ENCODE measurements around the gene KCTD12. TPM values are rescaled to one million over a fixed set of nuclear protein-coding genes. Genes with fewer than 3 reads are reported as not detected.
"Not testable (repeated sequence)": the region's sequence is repeated elsewhere in the genome, so short reads cannot be mapped to it uniquely, and the experiment has no call there.

Gene KCTD12
- 3.2 and 3.5 TPM in 2 replicates for total RNA-seq (2014; rRNA removed; shearing (Covaris generic))

DNA sequence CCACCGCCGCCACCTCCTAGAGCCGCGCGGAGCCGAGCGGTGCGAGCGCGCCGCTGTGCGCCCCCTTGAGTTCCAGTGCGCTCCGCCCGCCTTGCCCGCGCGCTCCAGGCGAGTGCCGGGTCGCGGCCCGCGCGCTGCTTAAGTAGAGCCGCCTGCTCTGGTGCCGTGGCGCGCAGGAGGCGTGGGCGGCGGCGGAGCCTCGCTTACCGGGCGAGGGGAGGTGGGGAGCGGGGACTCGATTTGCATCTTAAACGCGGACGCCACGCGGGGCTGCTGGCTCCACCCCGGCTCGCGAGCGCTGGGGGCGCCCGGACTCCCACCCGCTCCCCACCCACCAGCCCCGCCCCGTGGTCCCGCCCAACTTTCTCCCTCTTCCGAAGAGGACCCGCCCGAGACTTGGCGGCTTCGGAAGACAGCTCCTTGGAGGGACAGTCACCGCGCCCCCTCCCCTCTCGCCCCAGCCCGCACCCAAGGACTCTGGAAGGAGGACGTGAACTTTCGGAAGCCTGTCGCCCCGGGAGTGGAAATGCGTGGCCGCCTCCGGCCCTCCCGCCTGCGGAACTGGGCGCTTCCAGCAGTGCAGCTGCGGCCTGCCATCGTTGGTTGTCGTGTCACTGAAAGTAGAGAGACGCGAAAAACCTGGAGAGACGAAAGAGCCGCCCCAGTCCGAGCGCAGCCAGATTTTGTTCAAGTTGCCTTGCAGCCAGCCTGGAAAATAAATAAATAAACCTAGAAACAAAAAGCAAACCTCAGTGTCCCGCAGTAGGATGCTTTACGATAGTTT lies at the start of gene KCTD12:
Gene KCTD12 (minus strand): TSS at position 114 of the 784 bp plus-strand sequence. CDS start 257 bp downstream, outside the sequence.
- peak within 1 kb of the TSS; percentile 36 for H3K27ac ChIP-seq
- no peaks in the 10 kb centered on the region for H3K9me3 ChIP-seq (replicated peaks)
- no peaks in the 10 kb centered on the region for H3K36me3 ChIP-seq
- no peaks in the 10 kb centered on the region for H3K4me1 ChIP-seq
- H3K4me3 ChIP-seq = peak within 1 kb of the TSS; percentile 75
- no peaks in the 10 kb centered on the region for H3K27me3 ChIP-seq
- DNase-seq = peak; percentile 69 to 77

DNA sequence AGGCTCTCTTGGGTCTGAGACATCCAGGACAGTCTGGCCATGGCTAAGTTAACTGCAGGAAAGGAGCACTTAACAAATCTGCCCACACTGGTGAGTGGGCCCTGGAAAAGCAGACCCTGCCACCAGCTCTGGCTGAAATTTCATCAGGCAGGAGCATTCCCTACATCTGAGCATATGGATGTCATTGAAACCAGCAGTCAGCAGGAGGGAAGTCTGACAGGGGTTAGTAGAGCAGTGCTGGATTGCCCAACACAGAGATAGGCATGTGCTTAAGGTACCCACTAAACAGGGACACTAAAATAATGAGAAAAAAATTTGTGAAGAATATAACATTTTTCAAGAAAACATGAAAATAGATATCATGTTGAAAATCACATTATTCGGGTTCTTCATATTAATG lies 48.5 kb upstream of the KCTD12 start:
- H3K4me1 ChIP-seq = peaks cover 5% of the 10 kb centered on the region
- no peaks in the 10 kb centered on the region for H3K9me3 ChIP-seq (replicated peaks)
- no peak overlapping the region for H3K4me3 ChIP-seq
- DNase-seq = no peak
- H3K27ac ChIP-seq = no peak overlapping the region
- H3K27me3 ChIP-seq = no peaks in the 10 kb centered on the region
- no peaks in the 10 kb centered on the region for H3K36me3 ChIP-seq

DNA sequence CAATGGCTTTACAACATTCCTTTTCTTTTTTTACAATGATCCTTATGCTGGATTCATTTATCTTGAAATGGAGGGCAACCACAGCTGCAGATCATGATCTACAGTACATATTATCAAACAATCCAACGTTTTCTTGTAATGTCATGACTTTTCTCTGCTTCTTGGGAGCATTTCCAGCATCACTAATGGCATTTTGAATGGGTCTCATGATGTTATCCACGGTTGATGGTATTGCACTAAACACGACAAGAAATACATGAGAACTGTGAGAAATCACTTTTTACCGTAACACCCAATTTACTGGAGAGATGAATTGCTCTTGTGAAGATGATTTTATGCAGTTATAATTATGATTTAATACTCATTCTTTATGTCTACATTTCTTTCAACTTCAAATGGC lies 45.9 kb upstream of the KCTD12 start:
- Histone ChIP-seq H3K4me1 (no peaks in the 10 kb centered on the region; the same call in 1 of the 2 replicates), H3K4me3 (no peak overlapping the region)
- no peak for DNase-seq

DNA sequence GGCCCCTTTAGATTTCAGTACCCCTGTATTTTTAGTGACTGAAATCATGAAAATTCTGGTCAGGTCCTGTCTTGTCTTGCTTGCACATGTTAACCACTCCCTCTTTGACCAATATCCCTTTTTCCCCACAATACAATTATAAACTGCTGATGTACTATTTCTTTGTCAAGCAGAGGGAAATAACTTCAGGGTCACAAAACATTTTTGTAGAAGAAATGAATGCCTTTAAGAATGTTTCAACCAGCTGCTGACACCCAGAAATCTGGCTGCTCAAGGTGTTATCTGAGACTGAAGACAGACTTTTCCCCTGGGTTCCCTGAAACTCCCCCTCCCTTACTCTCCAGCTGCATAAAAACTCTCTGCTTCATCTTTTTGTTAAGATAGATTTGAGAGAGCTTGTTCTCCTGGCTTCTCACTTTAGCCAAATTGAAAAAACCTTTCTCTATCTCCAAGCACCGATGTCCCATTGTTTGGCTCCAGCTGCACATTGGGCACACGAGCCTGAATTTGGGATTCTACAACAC lies 43.7 kb upstream of the KCTD12 start:
- no peaks in the 10 kb centered on the region for H3K9me3 ChIP-seq (replicated peaks)
- no peaks in the 10 kb centered on the region for H3K27me3 ChIP-seq
- no peak overlapping the region for H3K4me3 ChIP-seq

More for the DNA sequence above, 45.9 kb upstream of the KCTD12 start:
- no peaks in the 10 kb centered on the region for H3K36me3 ChIP-seq
- no peaks in the 10 kb centered on the region for H3K9me3 ChIP-seq (replicated peaks)
- H3K27me3 ChIP-seq = no peaks in the 10 kb centered on the region
- no peak overlapping the region for H3K27ac ChIP-seq

DNA sequence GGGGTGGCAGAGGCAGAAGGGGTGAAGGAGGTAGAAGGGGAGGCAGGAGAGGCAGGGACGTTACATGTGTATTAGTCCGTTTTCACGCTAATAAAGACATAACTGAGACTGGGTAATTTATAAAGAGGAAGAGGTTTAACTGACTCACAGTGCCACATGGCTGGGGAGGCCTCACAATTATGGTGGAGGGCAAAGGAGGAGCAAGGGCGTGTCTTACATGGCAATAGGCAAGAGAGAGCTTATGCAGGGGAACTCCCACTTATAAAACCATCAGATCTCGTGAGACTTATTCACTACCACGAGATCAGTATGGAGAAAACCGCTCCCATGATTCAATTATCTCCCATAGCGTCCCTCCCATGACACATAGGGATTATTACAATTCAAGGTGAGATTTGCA lies 43.1 kb upstream of the KCTD12 start:
- H3K27ac ChIP-seq = no peak overlapping the region
- no peaks in the 10 kb centered on the region for H3K4me1 ChIP-seq
- H3K27me3 ChIP-seq = no peaks in the 10 kb centered on the region
- DNase-seq = no peak
- H3K9me3 ChIP-seq (replicated peaks) = no peaks in the 10 kb centered on the region
- H3K36me3 ChIP-seq = no peaks in the 10 kb centered on the region
- H3K4me3 ChIP-seq = no peak overlapping the region

More for the DNA sequence above, 43.7 kb upstream of the KCTD12 start:
- no peaks in the 10 kb centered on the region for H3K4me1 ChIP-seq
- H3K27ac ChIP-seq = no peak overlapping the region
- no peaks in the 10 kb centered on the region for H3K36me3 ChIP-seq
- DNase-seq = no peak

DNA sequence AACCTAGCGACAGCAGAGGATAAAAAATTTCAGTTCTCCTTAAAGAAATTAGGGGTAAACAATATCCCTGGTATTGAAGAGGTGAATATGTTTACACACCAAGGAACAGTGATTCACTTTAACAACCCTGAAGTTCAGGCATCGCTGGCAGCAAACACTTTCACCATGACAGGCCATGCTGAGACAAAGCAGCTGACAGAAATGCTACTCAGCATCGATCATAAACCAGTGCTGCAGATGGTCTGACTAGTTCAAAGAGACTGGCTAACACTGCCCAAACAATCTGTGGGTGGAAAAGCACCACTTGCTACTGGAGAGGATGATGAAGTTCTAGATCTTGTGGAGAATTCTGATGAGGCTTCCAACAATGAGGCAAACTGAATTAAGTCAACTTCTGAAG lies 42.3 kb upstream of the KCTD12 start:
- no peaks in the 10 kb centered on the region for H3K27me3 ChIP-seq
- no peak overlapping the region for H3K4me3 ChIP-seq
- H3K27ac ChIP-seq = no peak overlapping the region
- no peaks in the 10 kb centered on the region for H3K9me3 ChIP-seq (replicated peaks)
- H3K4me1 ChIP-seq = no peaks in the 10 kb centered on the region
- H3K36me3 ChIP-seq = no peaks in the 10 kb centered on the region
- DNase-seq = no peak

DNA sequence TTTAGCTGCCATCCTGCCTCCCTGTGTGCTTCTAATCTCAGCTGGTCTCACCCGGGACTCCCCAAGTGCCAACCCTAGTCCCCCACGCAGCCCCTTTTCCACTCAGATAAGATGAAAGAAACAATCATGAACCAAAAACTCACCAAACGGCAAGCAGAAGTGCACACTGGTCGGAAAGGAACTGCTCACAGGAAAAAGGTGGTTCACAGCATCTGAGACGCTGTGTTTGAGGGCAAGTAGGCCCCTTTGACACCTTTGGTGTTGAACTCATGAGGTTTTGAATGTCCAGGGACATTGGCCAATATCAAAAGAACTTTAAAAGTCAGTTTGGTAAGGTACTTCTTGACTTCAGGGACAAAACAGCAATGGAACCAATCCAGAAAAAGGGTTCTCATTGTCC lies 41.8 kb upstream of the KCTD12 start:
- Histone ChIP-seq H3K27me3 (no peaks in the 10 kb centered on the region), H3K36me3 (no peaks in the 10 kb centered on the region), H3K27ac (no peak overlapping the region), H3K9me3 (replicated peaks) (no peaks in the 10 kb centered on the region), H3K4me1 (no peaks in the 10 kb centered on the region), H3K4me3 (no peak overlapping the region)
- DNase-seq = no peak

DNA sequence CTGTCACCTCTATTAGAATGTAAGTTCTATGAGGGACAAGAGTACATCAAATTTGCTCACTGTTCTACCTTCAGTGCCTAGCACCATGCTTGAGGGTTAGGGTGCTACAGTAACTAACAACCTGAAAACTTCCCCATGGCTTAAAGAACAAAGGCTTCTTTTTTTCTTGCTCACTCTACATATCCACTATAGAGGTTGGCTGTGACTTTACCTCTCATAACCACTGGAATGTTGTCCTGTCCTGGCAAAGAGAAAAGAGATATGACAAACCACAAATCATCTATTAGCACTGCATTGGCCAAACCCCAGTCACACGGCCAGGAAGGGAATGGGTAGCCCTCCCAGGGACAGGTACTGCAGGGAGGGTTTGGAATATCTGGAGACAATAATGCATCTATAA lies 38.9 kb upstream of the KCTD12 start:
- Histone ChIP-seq H3K36me3 (no peaks in the 10 kb centered on the region), H3K27ac (no peak overlapping the region), H3K9me3 (replicated peaks) (no peaks in the 10 kb centered on the region), H3K4me1 (no peaks in the 10 kb centered on the region), H3K4me3 (no peak overlapping the region), H3K27me3 (no peaks in the 10 kb centered on the region)
- DNase-seq = no peak

DNA sequence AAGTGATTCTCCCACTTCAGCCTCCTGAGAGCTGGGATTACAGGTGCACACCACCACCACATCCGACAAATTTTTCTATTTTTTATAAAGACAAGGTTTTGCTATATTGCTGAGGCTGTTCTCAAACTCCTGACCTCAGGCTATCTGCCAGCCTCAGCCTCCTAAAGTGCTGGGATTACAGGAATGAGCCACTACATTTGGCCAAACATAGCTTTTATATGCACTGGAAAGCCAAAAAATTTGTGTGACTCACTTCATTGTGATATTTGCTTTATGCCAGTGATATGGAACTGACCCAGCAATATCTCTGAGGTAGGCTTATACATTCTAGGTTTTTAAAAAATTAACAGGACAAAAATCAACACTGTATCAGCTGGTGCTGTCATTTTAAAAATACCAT lies 35.3 kb upstream of the KCTD12 start:
- no peak overlapping the region for H3K4me3 ChIP-seq
- no peaks in the 10 kb centered on the region for H3K27me3 ChIP-seq
- no peaks in the 10 kb centered on the region for H3K4me1 ChIP-seq
- no peaks in the 10 kb centered on the region for H3K36me3 ChIP-seq
- no peak overlapping the region for H3K27ac ChIP-seq
- DNase-seq = no peak
- no peaks in the 10 kb centered on the region for H3K9me3 ChIP-seq (replicated peaks)

DNA sequence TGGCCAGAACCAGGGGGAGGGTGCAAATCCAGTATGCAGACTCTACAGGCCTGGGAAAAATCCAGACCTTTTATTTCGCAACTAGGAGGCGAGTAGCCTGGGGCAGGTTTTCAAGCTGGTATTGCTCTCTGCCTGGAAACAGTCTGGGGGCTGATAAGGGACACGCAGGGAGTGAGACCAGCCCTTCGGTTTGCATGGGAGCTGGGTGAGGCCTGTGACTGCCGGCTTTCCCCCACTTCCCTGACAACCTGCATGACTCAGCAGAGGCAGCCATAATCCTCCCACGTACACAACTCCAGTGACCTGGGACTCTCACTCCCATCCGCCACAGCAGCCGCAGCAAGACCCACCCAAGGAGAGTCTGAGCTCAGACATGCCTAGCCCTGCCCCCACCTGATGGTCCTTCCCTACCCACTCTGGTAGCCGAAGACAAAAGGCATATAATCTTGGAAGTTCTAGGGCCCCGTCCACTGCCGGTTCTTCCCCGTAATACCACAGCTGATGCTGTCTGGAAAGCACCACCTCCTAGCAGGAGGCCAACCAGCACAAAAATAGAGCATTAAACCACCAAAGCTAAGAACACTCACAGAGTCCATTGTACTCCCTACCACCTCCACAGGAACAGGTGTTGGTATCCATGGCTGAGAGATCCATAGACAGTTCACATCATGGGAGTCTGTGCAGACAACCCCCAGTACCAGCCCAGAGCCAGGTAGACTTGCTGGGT lies 31.7 kb upstream of the KCTD12 start:
- not testable (repeated sequence) for H3K9me3 ChIP-seq (replicated peaks); H3K36me3 ChIP-seq; H3K27me3 ChIP-seq; H3K4me1 ChIP-seq; H3K4me3 ChIP-seq; H3K27ac ChIP-seq
- DNase-seq = peak in 1 of 2 experiments; percentile 14

DNA sequence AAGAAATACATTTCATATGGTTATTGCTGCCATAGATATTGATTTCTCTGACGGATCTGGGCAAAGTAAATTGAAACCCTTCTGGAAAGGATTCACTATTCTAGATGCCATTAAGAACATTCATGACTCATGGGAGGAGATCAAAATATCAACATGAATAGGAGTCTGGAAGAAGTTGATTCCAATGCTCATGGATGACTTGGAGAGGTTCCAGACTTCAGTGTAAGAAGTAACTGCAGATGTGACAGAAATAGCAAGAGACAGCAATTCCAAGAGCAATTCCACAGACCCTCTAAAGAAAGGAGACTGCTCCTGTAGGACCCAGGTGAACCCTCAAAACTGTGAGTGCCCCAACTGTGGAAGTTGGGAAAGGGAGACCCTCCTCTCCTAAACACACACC lies 30.9 kb upstream of the KCTD12 start:
- DNase-seq = no peak
- no peaks in the 10 kb centered on the region for H3K4me1 ChIP-seq

DNA sequence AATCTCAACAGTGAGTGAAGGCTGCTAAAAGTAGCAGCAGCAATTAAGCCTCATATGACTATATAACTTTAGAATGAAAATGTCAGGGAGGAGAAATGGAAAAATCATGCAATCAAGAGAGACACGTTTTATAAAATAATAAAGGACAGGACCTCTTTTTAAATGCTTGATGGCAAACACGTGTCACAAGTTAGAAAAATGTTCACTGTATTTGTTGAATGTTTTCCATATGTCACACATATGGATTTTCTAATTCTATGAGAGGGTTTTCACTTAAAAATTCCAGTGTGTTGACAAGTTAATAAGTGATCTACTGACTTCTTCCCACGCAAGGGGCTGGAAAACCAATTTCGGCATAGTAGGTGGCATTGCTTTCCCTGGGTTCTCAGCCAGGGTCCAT lies 27.7 kb upstream of the KCTD12 start:
- Histone ChIP-seq H3K27me3 (no peaks in the 10 kb centered on the region), H3K9me3 (replicated peaks) (no peaks in the 10 kb centered on the region), H3K36me3 (no peaks in the 10 kb centered on the region), H3K4me1 (no peaks in the 10 kb centered on the region), H3K27ac (no peak overlapping the region), H3K4me3 (no peak overlapping the region)
- DNase-seq = no peak

More for the DNA sequence above, 30.9 kb upstream of the KCTD12 start:
- Histone ChIP-seq H3K36me3 (no peaks in the 10 kb centered on the region), H3K27me3 (no peaks in the 10 kb centered on the region), H3K4me3 (no peak overlapping the region), H3K27ac (no peak overlapping the region), H3K9me3 (replicated peaks) (no peaks in the 10 kb centered on the region)

DNA sequence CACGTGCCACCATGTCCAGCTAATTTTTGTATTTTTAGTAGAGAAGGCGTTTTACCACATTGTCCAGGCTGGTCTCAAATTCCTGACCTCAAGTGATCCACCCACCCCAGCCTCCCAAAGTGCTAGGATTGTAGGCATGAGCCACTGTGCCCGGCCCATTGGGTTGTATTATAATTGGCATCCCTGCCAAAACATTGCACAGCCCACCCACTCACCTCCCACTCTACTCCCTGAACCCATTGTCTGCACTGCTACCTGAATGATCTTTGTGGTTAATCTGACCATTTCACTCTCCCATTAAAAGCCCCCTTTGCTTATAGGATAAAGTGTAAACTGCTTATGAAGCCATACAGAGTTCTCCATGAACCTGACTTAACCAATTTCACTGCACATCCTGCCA lies 26.3 kb upstream of the KCTD12 start:
- H3K4me1 ChIP-seq = no peaks in the 10 kb centered on the region
- no peak overlapping the region for H3K27ac ChIP-seq
- H3K36me3 ChIP-seq = no peaks in the 10 kb centered on the region
- no peaks in the 10 kb centered on the region for H3K9me3 ChIP-seq (replicated peaks)
- H3K4me3 ChIP-seq = no peak overlapping the region
- no peak for DNase-seq
- H3K27me3 ChIP-seq = no peaks in the 10 kb centered on the region

DNA sequence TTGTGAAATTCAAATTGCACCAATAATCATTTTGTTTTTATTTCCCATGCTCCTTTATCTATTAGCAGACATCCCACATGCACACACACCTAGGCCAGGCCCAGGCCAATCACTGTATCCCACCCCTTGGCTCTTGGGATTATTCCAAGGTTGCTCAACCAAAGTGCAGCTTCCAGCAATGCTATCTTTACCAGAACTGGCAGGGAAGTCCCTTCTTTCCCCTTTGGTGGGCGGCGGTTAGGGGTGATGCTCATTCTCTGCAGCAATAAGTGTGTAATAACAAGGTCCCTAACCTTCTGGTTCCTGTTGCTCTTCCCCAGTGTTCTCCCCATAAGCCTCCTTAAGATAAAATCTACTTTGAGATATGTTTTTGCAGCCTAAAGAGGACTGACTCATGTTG lies 18.3 kb upstream of the KCTD12 start:
- no peak for DNase-seq
- H3K4me3 ChIP-seq = no peak overlapping the region
- H3K27ac ChIP-seq = no peak overlapping the region
- peaks cover 2% of the 10 kb centered on the region; the same call in 1 of the 2 replicates for H3K9me3 ChIP-seq (replicated peaks)
- no peaks in the 10 kb centered on the region for H3K36me3 ChIP-seq
- H3K4me1 ChIP-seq = no peaks in the 10 kb centered on the region
- no peaks in the 10 kb centered on the region for H3K27me3 ChIP-seq

DNA sequence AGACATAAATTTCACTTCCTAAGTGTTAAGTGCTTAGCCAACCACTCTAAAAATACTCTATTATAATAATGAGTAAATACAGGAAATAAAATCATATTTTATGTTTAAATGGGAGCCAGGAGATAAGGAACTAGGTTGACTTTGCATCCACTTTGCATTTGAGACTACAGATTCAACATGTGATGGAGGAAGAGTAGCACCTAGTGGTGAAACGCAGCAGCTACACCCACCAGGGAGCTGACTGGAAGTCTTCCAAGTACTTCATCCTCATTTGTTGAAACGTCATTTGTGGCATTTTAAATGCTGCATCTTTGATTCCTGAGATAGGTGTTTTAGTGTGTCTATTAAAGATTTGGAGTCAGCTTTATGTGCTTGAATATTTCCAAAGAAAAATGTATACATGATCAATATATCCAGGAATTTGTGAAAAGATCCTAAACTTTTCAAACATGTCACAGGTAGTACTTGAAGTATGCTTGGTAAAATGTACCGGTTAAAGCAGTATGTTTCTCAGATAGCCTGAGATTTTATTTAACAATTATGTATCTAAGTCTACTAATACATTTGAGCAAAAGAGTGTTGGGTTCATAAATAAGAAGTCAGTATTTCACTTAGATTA lies 17.4 kb upstream of the KCTD12 start:
- Histone ChIP-seq H3K27me3 (no peaks in the 10 kb centered on the region), H3K36me3 (no peaks in the 10 kb centered on the region), H3K4me1 (no peaks in the 10 kb centered on the region), H3K27ac (no peak overlapping the region), H3K9me3 (replicated peaks) (peaks cover 7% of the 10 kb centered on the region), H3K4me3 (no peak overlapping the region)
- peak; percentile 51 to 77 for DNase-seq

Measured in SJCRH30 (cell line).